Left lung (tissue), 10 donors: ENCODE results near the gene CHTF8. TPM values are rescaled to one million over a fixed set of nuclear protein-coding genes. Genes with fewer than 3 reads are reported as not detected.

ENCODE experiments used
- ATAC-seq: fragments of 200-7000 bp; cut with Tn5 transposase; one replicate; pipeline ENCODE4 v1.9.1; 2020; ENCODE audit warnings: moderate library complexity
- DNase-seq, 4 donors: peaks; one replicate each; pipeline ENCODE4 v3.0.0-alpha.2; 2013 to 2020
- H3K27ac ChIP-seq, 2 donors: fragments of 200-600 bp; sonication (generic) in 1 of 2; one replicate each; pipeline versions ENCODE4 v1.5.0 to v1.8.0; 2020 to 2021
- H3K27me3 ChIP-seq, 2 donors: fragments of 200-600 bp; sonication (generic) in 1 of 2; one replicate each; pipeline versions ENCODE4 v1.5.0 to v1.8.0; 2020 to 2021
- H3K36me3 ChIP-seq, 2 donors: fragments of 200-600 bp; sonication (generic) in 1 of 2; one replicate each; pipeline versions ENCODE4 v1.5.0 to v1.8.0; 2020 to 2021
- H3K4me1 ChIP-seq, 2 donors: fragments of 200-600 bp; one replicate each; pipeline ENCODE4 v1.8.0; 2021
- H3K4me3 ChIP-seq, 2 donors: fragments of 200-600 bp; sonication (generic) in 1 of 2; one replicate each; pipeline versions ENCODE4 v1.5.0 to v1.8.0; 2020 to 2021; ENCODE audit warnings: mild to moderate bottlenecking in 1 of 2
- H3K9me3 ChIP-seq, 2 donors: fragments of 200-600 bp; sonication (generic) in 1 of 2; one replicate each; pipeline versions ENCODE4 v1.5.0 to v1.8.0; 2020 to 2021
- intact Hi-C, 2 donors: fragments of 100-400 bp; cut with DNase I; formaldehyde crosslinking; loops; one replicate each; pipeline versions ENCODE4 v1.11.2 to v1.14.2; 2022
- polyA plus RNA-seq, 6 donors: library from polyadenylated mRNA; unstranded; fragments of 120-200 nt; gene quantifications; one replicate each; pipeline ENCODE4 v1.2.1, GENCODE V29; 2013; ENCODE audit not compliant: insufficient read length in 6 of 6
- total RNA-seq, 2 donors: library from RNA; stranded (reverse); fragmentation: NEBNext Ultra II Directional; extraction: Animal tissue kit (Norgen Biotek cat#: 25700); gene quantifications; one replicate each; pipeline ENCODE4 v1.2.1, GENCODE V29; 2021
- TF ChIP-seq, protein P1 (sequence below), 2 donors: fragments of 200-600 bp; sonication (generic) in 1 of 2; IDR thresholded peaks; one replicate each; pipeline versions ENCODE4 v1.5.0 to v1.8.0; 2021; ENCODE audit warnings: antibody characterized with exemption in 2 of 2
- donor health status: DM: no; HTN: yes; CAD: no.
- donor health status: DM: no; HTN: no; CAD: no.

Gene CHTF8
- total and polyA plus RNA-seq, 8 donors: 93.4 to 142 (median 124) TPM

DNA sequence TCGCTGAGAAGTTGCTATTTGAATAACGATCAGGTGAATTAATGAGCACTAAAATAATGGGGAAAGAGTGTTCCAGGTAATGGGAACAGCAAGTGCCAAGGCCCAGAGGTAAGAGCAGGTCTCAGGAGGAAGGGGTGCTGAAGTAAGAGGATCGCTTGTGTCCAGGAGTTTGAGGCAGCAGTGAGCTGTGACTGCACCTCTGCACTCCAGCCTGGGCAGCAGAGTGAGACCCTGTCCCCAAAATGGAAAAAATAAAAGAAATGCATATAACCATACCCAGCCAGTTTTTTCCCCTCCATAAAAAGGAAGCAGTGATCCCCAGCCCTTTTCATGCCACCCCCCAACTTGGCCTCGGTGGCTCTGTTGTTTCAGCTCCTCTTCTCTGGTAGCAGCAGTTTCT lies 43.7 kb downstream of the CHTF8 start:
- Histone ChIP-seq H3K9me3 (no peaks in the 10 kb centered on the region), H3K4me3 (no peak overlapping the region), H3K36me3 (peaks cover 0 to 17% of the 10 kb centered on the region in 2 donors), H3K27me3 (no peaks in the 10 kb centered on the region), H3K27ac (peak overlapping the region; percentile 9 to 56), H3K4me1 (peaks cover 3 to 14% of the 10 kb centered on the region in 2 donors)
- ATAC-seq: no peak
- TF ChIP-seq, protein P1, sequence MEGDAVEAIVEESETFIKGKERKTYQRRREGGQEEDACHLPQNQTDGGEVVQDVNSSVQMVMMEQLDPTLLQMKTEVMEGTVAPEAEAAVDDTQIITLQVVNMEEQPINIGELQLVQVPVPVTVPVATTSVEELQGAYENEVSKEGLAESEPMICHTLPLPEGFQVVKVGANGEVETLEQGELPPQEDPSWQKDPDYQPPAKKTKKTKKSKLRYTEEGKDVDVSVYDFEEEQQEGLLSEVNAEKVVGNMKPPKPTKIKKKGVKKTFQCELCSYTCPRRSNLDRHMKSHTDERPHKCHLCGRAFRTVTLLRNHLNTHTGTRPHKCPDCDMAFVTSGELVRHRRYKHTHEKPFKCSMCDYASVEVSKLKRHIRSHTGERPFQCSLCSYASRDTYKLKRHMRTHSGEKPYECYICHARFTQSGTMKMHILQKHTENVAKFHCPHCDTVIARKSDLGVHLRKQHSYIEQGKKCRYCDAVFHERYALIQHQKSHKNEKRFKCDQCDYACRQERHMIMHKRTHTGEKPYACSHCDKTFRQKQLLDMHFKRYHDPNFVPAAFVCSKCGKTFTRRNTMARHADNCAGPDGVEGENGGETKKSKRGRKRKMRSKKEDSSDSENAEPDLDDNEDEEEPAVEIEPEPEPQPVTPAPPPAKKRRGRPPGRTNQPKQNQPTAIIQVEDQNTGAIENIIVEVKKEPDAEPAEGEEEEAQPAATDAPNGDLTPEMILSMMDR (IDR thresholded peaks at IDR 0.05): no peak
- DNase-seq: no peak
- intact Hi-C loops: no loop called here

DNA sequence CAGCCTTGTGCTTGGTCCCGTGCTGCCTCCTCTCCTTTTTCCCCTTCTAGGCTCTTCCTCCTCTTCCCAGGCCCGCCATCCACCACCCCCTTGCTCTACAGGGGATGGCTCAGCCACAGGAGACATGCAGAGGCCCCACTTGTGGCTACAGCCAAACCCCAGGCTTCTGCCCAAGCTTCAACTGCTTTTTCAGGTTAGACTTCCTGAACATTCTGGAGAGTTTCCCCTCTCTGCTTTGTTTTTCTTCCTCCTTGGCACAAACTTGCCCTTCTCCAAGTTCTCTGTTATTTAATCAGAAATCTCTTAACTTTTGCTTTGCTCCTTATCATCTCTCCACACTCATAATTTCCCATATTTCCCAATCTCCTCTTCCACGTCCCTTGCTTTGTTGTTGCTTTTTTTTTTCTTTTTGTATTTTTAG lies 45.2 kb downstream of the CHTF8 start:
- peak; percentile 72 for ATAC-seq

DNA sequence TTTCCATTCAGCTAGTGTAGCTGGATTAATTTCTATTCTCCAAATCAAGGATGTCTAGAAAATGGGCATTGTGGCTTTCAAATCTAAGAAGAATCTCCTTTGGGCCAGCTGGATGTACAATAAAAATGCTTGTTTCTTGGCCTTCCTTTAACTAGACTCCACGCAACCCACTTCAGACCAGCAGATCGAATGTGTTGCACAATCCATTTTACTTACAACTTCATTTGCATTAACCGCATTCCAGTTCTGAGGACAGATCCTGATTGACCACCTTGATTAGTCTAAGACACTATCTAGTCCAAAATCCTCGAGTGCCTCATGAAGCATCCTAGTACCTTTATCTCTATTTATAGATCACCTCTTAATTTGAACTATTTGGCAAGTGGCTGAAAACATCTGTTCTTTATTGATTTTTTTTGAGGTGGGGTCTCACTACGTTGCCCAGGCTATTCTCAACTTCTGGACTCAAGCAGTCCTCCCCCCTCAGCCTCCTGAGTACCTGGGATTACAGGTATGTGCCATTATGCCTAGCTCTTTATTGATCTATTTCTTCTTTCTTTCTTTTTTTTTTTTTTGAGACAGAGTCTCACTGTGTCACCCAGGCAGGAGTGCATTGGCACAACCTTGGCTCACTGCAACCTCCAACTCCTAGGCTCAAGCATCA lies 47.2 kb downstream of the CHTF8 start:
- Histone ChIP-seq H3K36me3 (peaks cover 0 to 25% of the 10 kb centered on the region in 2 donors), H3K4me3 (no peak overlapping the region), H3K9me3 (no peaks in the 10 kb centered on the region), H3K27me3 (no peaks in the 10 kb centered on the region), H3K27ac (no peak overlapping the region), H3K4me1 (peaks cover 3 to 10% of the 10 kb centered on the region in 2 donors)
- intact Hi-C loops: no loop called here
- TF ChIP-seq, protein P1 (IDR thresholded peaks at IDR 0.05): no peak
- ATAC-seq: no peak
- no peak for DNase-seq

More for the DNA sequence above, 45.2 kb downstream of the CHTF8 start:
- Histone ChIP-seq H3K4me3 (no peak overlapping the region), H3K27ac (peak overlapping the region; percentile 48 to 79), H3K9me3 (no peaks in the 10 kb centered on the region), H3K27me3 (no peaks in the 10 kb centered on the region), H3K36me3 (peaks cover 0 to 25% of the 10 kb centered on the region in 2 donors), H3K4me1 (peaks cover 3 to 14% of the 10 kb centered on the region in 2 donors)
- no peak for DNase-seq
- intact Hi-C loops: no loop called here
- TF ChIP-seq, protein P1 (IDR thresholded peaks at IDR 0.05): no peak

DNA sequence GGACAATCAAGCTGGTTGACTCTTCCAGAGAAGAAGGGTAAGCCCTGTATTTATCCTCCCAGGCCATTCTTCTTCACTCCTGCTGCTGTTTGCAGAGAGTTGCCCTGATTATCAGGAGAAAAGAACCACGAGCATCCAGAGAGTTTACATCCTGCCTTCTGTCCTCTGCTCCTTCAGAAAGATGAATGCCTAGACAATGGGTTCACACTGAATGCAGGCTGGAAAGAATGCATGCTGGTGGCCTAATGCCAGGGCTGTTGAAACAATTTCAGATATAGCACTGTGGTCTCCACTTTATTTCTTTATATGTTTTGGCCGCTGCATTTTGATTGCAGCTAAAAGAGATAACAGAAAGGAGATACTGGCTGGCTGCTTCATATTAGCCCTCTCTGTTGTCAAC lies 48.1 kb downstream of the CHTF8 start:
- TF ChIP-seq, protein P1 (IDR thresholded peaks at IDR 0.05): no peak
- H3K4me3 ChIP-seq: no peak overlapping the region
- H3K4me1 ChIP-seq: peaks cover 2 to 3% of the 10 kb centered on the region in 2 donors
- ATAC-seq: no peak
- no peaks in the 10 kb centered on the region for H3K9me3 ChIP-seq
- no peak overlapping the region for H3K27ac ChIP-seq
- no peak for DNase-seq
- intact Hi-C loops: no loop called here
- H3K36me3 ChIP-seq: peaks cover 0 to 25% of the 10 kb centered on the region in 2 donors
- no peaks in the 10 kb centered on the region for H3K27me3 ChIP-seq

DNA sequence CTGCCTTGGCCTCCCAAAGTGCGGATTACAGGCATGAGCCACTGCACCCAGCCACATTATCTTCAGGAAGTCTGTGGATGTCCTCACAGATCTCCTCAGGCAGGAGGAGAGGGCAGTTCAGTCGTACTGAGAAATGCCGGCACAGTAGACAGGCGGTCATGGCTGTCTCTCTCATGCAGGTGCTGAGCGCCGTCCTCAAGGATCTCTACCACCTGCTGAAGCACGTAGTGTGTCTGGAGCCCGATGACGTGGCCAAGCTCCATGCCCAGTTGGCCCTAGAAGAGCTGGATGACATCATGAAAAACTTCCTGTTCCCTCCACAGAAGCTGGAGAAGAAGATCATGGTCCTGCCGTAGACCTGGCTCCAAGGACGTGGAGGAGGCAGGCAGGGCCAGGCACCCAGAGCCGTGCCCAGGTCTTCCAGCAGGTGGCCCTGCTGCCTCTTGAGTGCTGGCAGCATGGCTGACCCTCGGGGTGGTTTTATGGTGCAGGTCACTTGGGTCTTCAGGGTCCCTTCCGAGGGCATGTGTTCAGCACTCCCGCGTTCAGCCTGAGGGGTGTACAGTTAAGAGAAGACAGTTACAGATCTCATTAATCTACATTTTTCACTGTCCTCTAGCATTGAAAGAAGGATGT lies 49.0 kb downstream of the CHTF8 start:
- peaks cover 0 to under 1% of the 10 kb centered on the region in 2 donors for H3K4me1 ChIP-seq
- ATAC-seq: peak; percentile 49
- no peak for DNase-seq
- H3K27me3 ChIP-seq: no peaks in the 10 kb centered on the region
- intact Hi-C loops: no loop called here
- TF ChIP-seq, protein P1 (IDR thresholded peaks at IDR 0.05): no peak
- H3K4me3 ChIP-seq: no peak overlapping the region
- H3K36me3 ChIP-seq: peaks cover 0 to 25% of the 10 kb centered on the region in 2 donors
- no peak overlapping the region for H3K27ac ChIP-seq
- no peaks in the 10 kb centered on the region for H3K9me3 ChIP-seq
